ENCODE data around the gene ATP2B2.

GRCh38 chr3:10506696-10507095 is 1.3 kb upstream of the ATP2B2 start:
- no peak for TF ChIP-seq CTCF (IDR thresholded peaks at IDR 0.05; ENCODE audit: borderline replicate concordance, extremely low read depth, low read length, poor library complexity, severe bottlenecking)
- no peak for TF ChIP-seq EZH2 (IDR thresholded peaks at IDR 0.05; ENCODE audit: borderline replicate concordance, low read depth, low read length, severe bottlenecking)
